Endodermal cell (in vitro differentiated cells): ENCODE measurements around the gene SORCS2. TPM values are rescaled to one million over a fixed set of nuclear protein-coding genes. Genes with fewer than 3 reads are reported as not detected.

Experiments
- DNase-seq: peaks from one replicate; pipeline ENCODE4 v3.0.0-alpha.2; 2017
- H3K27ac ChIP-seq: 2 replicates; pipeline ENCODE4 v1.5.1; 2013; ENCODE audit warnings: mild to moderate bottlenecking, low read depth, low read length, moderate library complexity
- H3K27me3 ChIP-seq: 2 replicates; pipeline ENCODE4 v1.6.1; 2013; ENCODE audit warnings: mild to moderate bottlenecking, low read length, moderate library complexity; ENCODE audit not compliant: insufficient read depth, control insufficient read depth, poor library complexity, severe bottlenecking
- H3K36me3 ChIP-seq: 2 replicates; pipeline ENCODE4 v1.7.0; 2013; ENCODE audit warnings: mild to moderate bottlenecking, low read length, moderate library complexity; ENCODE audit not compliant: control insufficient read depth, insufficient read depth
- H3K4me1 ChIP-seq: one replicate; pipeline ENCODE4 v1.7.0; 2013; ENCODE audit warnings: low read length; ENCODE audit not compliant: control insufficient read depth, insufficient read depth
- H3K4me3 ChIP-seq: 2 replicates; pipeline ENCODE4 v1.5.1; 2013; ENCODE audit warnings: mild to moderate bottlenecking, low read length, moderate library complexity
- H3K9ac ChIP-seq: 2 replicates; pipeline ENCODE4 v1.6.1; 2013; ENCODE audit warnings: mild to moderate bottlenecking, low read length, moderate library complexity; ENCODE audit not compliant: poor library complexity, severe bottlenecking; ENCODE audit errors: extremely low read depth
- H3K9me3 ChIP-seq: 2 replicates; pipeline ENCODE4 v1.6.1; 2013; ENCODE audit warnings: mild to moderate bottlenecking, low read length, moderate library complexity; ENCODE audit not compliant: control insufficient read depth
- H3K27ac Mint-ChIP-seq: 2 replicates; pipeline ENCODE4 v1.8.0; 2020; ENCODE audit warnings: mixed read lengths
- H3K27me3 Mint-ChIP-seq: 2 replicates; pipeline ENCODE4 v1.8.0; 2021; ENCODE audit warnings: mild to moderate bottlenecking, mixed read lengths; ENCODE audit not compliant: insufficient read depth
- H3K36me3 Mint-ChIP-seq: 2 replicates; pipeline ENCODE4 v1.8.0; 2020; ENCODE audit warnings: low read depth, mixed read lengths
- H3K4me1 Mint-ChIP-seq: 2 replicates; pipeline ENCODE4 v1.8.0; 2020; ENCODE audit warnings: mixed read lengths
- H3K4me3 Mint-ChIP-seq: 2 replicates; pipeline ENCODE4 v1.8.0; 2020; ENCODE audit warnings: mild to moderate bottlenecking, moderate library complexity, mixed read lengths
- H3K9me3 Mint-ChIP-seq: 2 replicates; pipeline ENCODE4 v1.8.0; 2020; ENCODE audit warnings: mild to moderate bottlenecking, mixed read lengths
- CTCF ChIP-seq: fragments of 200-600 bp; sonication (generic); conservative IDR thresholded peaks from 2 replicates; pipeline ENCODE4 v1.5.0; 2021; ENCODE audit warnings: antibody characterized with exemption, mild to moderate bottlenecking
- WGBS, 2 experiments: methylation state at CpG; one replicate each; pipeline versions ENCODE4 v1.1.5 to v1.1.7; 2013; ENCODE audit warnings: missing lambda C conversion rate in 2 of 2, mixed read lengths in 1 of 2; ENCODE audit not compliant: insufficient coverage in 1 of 2, insufficient read length in 1 of 2; 5-methylcytosine and 5-hydroxymethylcytosine counted together
- total RNA-seq, 2 donors: library from RNA; stranded (reverse); fragmentation: NEBNext Ultra II Directional in 1 of 2; extraction: Animal tissue kit (Norgen Biotek cat#: 25700) in 1 of 2; gene quantifications; 2 replicates in 1 of 2; 3 replicates in 1 of 2; pipeline ENCODE4 v1.2.1, GENCODE V29; 2021

SORCS2 gene
- total RNA-seq, 2 donors from 2014 or later, result 1.4 to 1.9 TPM

- WGBS, 2 experiments, result 60 to 68% methylated on average over 13 to 24 of the region's 24 CpGs
- peak; percentile 73 for DNase-seq
- H3K4me3 Mint-ChIP-seq, result no peak overlapping the region
- Histone ChIP-seq H3K9me3 (no peaks in the 10 kb centered on the region), H3K9ac (no peak overlapping the region), H3K4me1 (no peaks in the 10 kb centered on the region), H3K4me3 (no peak overlapping the region), H3K27ac (no peak overlapping the region), H3K36me3 (no peaks in the 10 kb centered on the region), H3K27me3 (peaks cover 14% of the 10 kb centered on the region)
- no peaks in the 10 kb centered on the region for H3K36me3 Mint-ChIP-seq
- TF ChIP-seq CTCF, result no peak
- peaks cover 10% of the 10 kb centered on the region for H3K27me3 Mint-ChIP-seq
- H3K9me3 Mint-ChIP-seq, result no peaks in the 10 kb centered on the region
- H3K4me1 Mint-ChIP-seq, result peaks cover 14% of the 10 kb centered on the region
- H3K27ac Mint-ChIP-seq, result peak overlapping the region; percentile 31
Measured at GRCh38 chr4:7717946-7718490, 525.7 kb downstream of the SORCS2 start.

- no peaks in the 10 kb centered on the region for H3K36me3 Mint-ChIP-seq
- Histone ChIP-seq H3K9ac (no peak overlapping the region), H3K36me3 (no peaks in the 10 kb centered on the region), H3K4me1 (no peaks in the 10 kb centered on the region), H3K9me3 (no peaks in the 10 kb centered on the region), H3K27me3 (peaks cover 14% of the 10 kb centered on the region), H3K27ac (no peak overlapping the region), H3K4me3 (no peak overlapping the region)
- peak; percentile 90 for TF ChIP-seq CTCF
- H3K9me3 Mint-ChIP-seq, result peaks cover 3% of the 10 kb centered on the region
- peak; percentile 95 for DNase-seq
- H3K4me1 Mint-ChIP-seq, result peaks cover 14% of the 10 kb centered on the region
- WGBS, 2 experiments, result 30 to 51% methylated on average over 10 to 32 of the region's 33 CpGs
- no peak overlapping the region for H3K4me3 Mint-ChIP-seq
- H3K27ac Mint-ChIP-seq, result no peak overlapping the region
- H3K27me3 Mint-ChIP-seq, result peaks cover 10% of the 10 kb centered on the region
Measured at GRCh38 chr4:7719354-7720174, 527.2 kb downstream of the SORCS2 start.

- H3K36me3 Mint-ChIP-seq, result no peaks in the 10 kb centered on the region
- no peaks in the 10 kb centered on the region for H3K4me1 ChIP-seq
- no peak overlapping the region for H3K9ac ChIP-seq
- H3K27ac Mint-ChIP-seq, result no peak overlapping the region
- peaks cover 14% of the 10 kb centered on the region for H3K4me1 Mint-ChIP-seq
- peak; percentile 52 for TF ChIP-seq CTCF
- H3K9me3 ChIP-seq, result no peaks in the 10 kb centered on the region
- 78 to 84% methylated on average over 10 to 13 of the region's 13 CpGs for WGBS, 2 experiments
- H3K27me3 Mint-ChIP-seq, result peaks cover 9% of the 10 kb centered on the region
- no peak overlapping the region for H3K27ac ChIP-seq
- peaks cover 10% of the 10 kb centered on the region for H3K27me3 ChIP-seq
- H3K36me3 ChIP-seq, result no peaks in the 10 kb centered on the region
- peaks cover 3% of the 10 kb centered on the region for H3K9me3 Mint-ChIP-seq
- no peak overlapping the region for H3K4me3 ChIP-seq
- DNase-seq, result no peak
- H3K4me3 Mint-ChIP-seq, result no peak overlapping the region
Measured at GRCh38 chr4:7721984-7722551, 529.7 kb downstream of the SORCS2 start.
